ENCODE results near the gene TKTL1. TPM values are rescaled to one million over a fixed set of nuclear protein-coding genes. Genes with fewer than 3 reads are reported as not detected.
A peak's percentile ranks its signal among the peaks of the same experiment; 100 is the strongest.

Gene TKTL1
- polyA plus RNA-seq, 12 donors: 0.08 to 0.63 (median 0.35) TPM; not detected in 2

DNA sequence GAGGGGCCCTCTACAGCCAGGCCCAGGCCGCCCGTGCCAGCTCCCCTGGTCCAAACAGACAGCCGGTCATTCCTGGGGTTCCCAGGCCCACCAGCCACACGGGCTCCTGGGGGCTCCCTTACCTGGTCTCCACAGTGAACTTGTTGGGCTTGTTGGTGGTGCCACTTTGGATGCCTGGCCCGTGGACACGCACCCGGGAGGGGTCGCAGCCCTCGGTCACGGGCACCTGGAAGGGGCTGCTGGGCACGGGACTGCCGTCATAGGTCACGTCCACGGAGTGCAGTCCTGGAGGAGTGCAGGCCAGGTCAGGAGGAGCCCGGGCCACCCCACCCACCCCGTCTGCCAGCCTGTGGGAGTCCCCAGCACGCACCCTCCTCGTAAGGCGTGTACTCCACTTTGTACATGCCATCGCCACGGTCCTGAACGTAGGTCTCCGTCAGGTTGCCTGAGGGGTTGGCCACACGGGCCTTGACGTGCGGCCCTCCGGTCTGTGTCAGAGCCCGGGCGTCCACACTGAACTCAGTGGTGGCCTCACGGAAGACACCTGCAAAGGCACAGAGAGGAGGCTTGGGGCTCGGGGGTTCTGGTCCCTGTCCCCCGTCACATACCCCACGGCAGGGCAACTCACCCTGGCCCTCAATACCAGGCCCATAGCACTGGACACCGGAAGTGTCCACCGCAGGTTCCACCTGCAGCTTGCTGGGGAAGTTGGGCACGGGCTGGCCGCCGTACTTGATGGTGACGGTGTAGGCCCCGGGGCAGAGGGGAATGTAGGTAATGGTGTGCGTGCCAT lies 64.0 kb downstream of the TKTL1 start:
- DNase-seq: no peak

DNA sequence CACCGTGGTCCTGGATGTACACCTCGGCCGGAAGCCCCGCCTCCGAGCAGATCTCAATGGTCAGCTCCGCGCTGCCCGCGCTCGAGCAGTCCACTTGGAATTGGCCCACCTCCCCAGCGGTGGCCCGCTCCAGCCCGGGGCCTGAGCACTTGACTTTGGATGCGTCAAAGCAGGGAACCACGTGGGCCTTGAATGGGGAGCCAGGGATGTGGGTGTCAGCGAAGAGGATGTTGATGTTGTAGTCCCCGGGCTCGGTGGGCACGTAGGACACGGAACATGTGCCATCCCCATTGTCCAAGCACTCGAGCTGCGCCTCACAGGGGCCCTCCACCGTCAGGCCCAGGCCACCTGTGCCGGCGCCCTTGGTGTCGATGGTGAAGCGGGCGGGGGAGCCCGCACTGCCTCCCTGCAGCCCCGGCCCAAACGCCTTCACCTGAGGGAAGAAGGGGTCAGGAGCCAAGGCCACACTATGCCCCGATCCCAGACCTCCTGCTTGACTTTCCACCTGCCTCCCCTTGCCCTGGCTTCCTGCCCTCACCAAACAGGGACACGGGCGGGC lies 64.6 kb downstream of the TKTL1 start:
- no peak for DNase-seq

DNA sequence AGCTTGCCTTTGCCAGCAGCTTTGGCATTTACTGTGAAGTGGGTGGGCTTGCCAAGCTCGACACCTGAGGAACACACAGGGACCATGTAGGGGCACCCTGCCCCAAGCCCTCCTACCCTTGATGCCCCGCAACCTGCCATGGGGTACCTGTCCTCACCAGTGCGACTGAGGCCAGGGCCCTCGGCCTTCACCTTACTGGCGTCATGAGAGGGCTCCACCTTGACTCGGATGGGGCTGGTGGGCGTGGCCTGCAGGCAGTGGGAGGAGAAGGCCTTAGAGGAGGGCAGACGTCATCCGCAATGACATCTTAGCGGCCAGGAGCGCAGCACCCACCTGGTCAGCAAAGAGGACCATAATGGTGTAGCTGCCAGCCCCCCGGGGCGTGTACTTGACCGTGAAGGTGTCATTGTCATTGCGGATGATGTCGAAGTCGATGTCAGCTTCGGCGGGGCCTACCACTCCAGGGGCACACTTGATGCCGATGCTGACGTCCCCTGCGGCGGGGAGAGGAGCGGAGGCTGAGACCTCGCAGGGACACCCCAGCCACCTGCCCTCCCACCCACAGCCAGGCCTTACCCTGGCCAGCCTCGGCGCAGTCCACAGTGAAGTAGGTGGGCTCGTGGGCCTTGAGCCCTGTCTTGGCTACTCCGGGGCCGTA lies 66.6 kb downstream of the TKTL1 start:
- no peak for DNase-seq

GRCh38 chrX:154363706-154364439 lies 68.3 kb downstream of the TKTL1 start:
- DNase-seq: no peak

DNA sequence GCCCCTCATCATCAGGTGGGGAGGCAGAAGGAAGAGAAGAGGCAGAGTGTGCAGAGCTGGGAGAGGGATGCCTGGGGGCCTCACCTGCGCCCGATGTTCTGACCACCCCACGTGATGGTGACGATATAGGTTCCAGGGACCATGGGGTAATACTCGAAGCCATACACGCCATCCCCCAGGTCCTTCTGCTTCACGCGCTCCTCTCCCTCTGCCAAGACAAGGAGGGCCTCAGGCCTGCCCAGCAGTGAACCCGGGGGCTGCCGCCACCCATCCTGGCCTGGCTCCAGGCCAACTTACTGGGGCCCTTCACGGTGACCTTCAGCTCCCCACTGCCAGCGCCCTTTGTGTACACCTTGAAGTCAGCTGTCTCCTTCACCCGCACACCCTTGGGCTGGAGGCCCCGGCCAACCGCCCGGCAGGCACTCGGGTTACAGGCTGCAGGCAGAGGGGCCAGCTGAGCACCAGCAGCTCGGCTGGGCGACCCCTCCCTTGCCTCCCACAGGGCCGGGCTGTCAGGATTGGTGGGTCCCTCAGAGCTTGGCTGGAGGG lies 69.5 kb downstream of the TKTL1 start:
- DNase-seq: no peak

DNA sequence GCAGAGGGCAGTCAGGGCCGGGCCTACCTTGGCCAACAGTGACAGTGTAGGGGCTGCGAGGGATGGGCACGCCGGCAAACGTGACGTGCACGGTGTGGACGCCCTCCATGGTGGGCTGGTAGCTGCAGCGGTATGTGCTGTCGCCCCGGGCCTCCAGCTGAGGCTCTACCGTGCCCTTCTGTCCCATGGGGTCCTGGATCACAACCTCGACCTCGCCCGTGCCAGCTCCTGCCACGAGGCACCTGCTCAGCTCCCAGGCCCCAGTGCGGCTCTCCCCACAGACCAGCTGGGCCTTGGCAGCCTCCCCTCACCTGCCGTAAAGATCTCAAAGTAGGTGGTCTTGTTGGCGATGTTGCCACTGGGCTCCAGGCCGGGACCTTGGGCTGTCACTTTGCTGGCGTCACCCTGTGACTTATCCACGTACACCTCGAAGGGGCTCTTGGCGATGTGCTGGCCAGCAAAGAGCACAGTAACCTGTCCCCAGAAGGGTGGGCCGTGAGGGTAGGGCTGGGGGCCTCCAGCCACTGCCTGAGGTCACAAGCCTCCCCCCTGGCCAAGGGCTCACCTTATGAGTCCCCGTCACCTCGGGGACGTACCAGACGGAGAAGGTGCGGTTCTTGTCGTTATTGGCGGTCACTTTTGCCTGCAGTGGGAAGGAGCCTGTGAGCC lies 70.5 kb downstream of the TKTL1 start:
- no peak for DNase-seq

DNA sequence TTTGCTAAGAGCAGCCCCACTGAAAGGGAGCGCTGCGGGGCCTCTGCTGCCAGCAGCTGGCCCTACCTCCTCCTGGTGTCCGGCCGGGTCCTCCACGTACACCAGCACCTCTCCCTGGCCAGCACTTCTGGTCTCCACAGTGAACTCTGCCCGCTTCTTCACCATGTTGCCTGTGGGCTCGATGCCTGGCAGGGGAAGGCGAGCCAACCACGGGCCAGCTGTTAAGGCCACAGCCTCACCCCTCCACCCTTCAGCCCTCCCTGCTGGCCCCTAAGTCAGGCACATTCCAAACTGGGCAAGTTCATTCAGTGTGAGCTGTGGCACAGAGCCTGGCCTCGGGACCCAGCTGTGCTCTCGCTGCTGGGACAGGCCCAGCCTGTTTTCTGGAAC lies 71.1 kb downstream of the TKTL1 start:
- DNase-seq: no peak

DNA sequence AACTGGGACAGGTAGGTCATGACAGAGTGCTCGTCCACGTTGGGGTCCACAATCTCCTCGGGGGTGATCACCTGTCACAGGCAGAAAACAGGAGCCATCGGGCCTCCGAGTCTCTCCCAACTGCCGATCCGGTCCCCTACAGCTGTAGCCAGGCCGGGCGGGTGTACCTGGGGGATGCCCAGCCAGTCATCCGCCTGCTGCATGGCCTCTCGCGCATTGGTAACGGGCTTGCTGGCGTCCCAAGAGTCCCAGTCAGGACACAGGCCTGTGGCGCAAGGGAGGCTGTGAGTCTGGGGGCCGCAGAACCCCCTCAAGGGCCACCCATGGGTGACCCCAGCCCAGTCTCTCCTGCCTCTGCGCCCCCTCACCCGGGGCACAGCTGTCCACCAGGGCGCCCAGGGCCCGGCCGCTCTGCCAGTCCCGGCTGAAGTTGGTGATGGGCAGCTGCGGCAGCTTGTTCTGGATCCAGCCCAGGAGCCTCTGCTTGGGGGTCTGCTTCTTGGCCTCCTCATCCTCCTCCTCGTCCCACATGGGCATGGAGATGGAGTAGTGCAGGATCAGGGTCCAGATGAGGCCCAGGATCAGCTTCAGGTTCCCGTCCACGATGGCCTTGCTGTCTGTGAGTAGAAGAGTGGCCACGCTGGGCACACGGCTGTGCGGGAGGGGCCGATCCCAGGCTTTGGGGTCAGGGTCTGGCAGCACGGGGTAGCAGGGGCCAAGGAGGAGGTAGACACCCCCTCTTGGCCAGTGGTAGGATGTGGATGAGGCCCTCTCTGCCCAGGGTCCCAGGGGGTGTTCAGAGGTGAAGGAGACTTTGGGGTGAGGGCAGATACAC lies 72.1 kb downstream of the TKTL1 start:
- no peak for DNase-seq

DNA sequence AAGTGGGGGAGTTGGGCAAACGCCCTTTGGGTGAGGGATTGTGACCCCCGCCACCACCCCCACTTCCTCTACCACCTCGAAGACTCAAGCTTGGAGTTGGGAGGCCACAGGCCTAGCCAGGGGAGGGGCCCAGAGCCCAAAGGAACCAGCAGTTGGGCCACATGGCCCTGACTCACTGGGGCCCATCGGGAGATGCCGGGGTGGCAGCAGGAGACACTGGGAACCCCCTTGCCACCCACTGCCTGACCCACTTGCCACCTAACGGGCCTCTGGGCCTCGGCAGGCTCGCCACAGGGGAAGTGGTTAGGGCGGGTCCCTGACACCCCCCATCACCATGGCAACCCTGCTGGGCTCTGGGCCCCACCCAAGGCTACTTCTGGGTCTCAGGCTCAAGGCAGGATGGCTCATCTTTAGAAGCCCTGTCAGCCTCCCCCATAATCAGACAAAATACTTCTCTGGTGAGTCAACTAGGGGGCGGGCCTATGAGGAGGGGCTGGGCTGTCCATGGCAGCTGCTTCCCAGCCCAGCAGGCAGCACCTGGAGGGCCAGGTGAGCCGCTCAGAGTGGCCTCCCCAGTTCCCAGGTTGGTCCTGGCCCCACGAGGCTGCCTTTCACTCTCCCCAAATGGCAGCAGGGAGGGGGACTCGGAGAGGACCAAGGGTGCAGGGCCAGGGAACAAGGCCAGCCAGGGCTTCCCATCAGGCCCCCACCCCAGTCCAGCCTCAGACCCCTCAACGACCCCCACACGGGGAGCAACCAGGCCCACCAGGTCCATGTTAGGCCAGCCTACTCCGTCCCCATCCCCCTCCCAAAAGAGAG lies 73.2 kb downstream of the TKTL1 start:
- peak; percentile 38 for DNase-seq

GRCh38 chrX:154369449-154370299 lies 74.1 kb downstream of the TKTL1 start:
- peak; percentile 85 for DNase-seq

GRCh38 chrX:154370300-154371016 lies 74.9 kb downstream of the TKTL1 start:
- no peak for DNase-seq

GRCh38 chrX:154371017-154371788 lies 75.6 kb downstream of the TKTL1 start:
- peak; percentile 89 for DNase-seq

GRCh38 chrX:154371789-154372300 lies 76.2 kb downstream of the TKTL1 start:
- no peak for DNase-seq

- no peak for DNase-seq
Measured at GRCh38 chrX:154372612-154373022, 77.0 kb downstream of the TKTL1 start.

- peak; percentile 71 for DNase-seq
Measured at GRCh38 chrX:154373340-154374306, 78.0 kb downstream of the TKTL1 start.

Measured in muscle of arm (tissue), 12 donors.